Panc1 (cell line): ENCODE data around the gene GP2. TPM values are rescaled to one million over a fixed set of nuclear protein-coding genes. Genes with fewer than 3 reads are reported as not detected.

Experiments
- ATAC-seq: fragments of 200-7000 bp; cut with Tn5 transposase; 2 replicates; pipeline ENCODE4 v1.9.1; 2020; ENCODE audit warnings: mild to moderate bottlenecking, moderate library complexity
- BruUV-seq: library from RNA; stranded (reverse); fragments of 400-500 nt; replicated peaks from 2 replicates; lab custom pipeline; 2021; lab: Mats Ljungman, UMichigan
- CTCF ChIA-PET: fragments of 300-600 bp; sonication (Branson Sonifier 250); formaldehyde crosslinking; loops from one replicate; lab custom pipeline; 2022; ENCODE audit warnings: antibody characterized with exemption; lab: Charles Lee
- POLR2A ChIA-PET: fragments of 300-600 bp; sonication (Branson Sonifier 250); formaldehyde crosslinking; loops from one replicate; lab custom pipeline; 2022; ENCODE audit warnings: antibody characterized with exemption; lab: Charles Lee
- DNase-seq: peaks from one replicate; pipeline ENCODE4 v3.0.0-alpha.2; 2010; ENCODE audit warnings: low read depth, low spot score
- H3K27ac ChIP-seq: 2 replicates; pipeline ENCODE4 v1.5.1; 2011; ENCODE audit warnings: mild to moderate bottlenecking, low read length, inconsistent platforms
- H3K27me3 ChIP-seq: fragments of 200-500 bp; sonication (Bioruptor generic); 2 replicates; pipeline ENCODE4 v1.6.0; 2014; ENCODE audit warnings: low read length, inconsistent platforms; ENCODE audit not compliant: control insufficient read depth, insufficient read depth
- H3K36me3 ChIP-seq: fragments of 200-500 bp; sonication (Bioruptor generic); 2 replicates; pipeline ENCODE4 v1.5.1; 2014; ENCODE audit warnings: inconsistent platforms, mild to moderate bottlenecking, low read length, moderate library complexity; ENCODE audit not compliant: control insufficient read depth, insufficient read depth
- H3K4me1 ChIP-seq: 2 replicates; pipeline ENCODE4 v1.5.1; 2011; ENCODE audit warnings: inconsistent platforms, mild to moderate bottlenecking, low read length, moderate library complexity; ENCODE audit not compliant: control insufficient read depth, insufficient read depth
- H3K4me3 ChIP-seq, 2 experiments: 2 replicates each; pipeline ENCODE4 v1.5.1; 2011 to 2012; ENCODE audit warnings: low read depth in 2 of 2, low read length in 2 of 2, mild to moderate bottlenecking in 2 of 2, inconsistent platforms in 1 of 2, moderate library complexity in 1 of 2
- H3K9me3 ChIP-seq: fragments of 200-500 bp; sonication (Bioruptor generic); 2 replicates; pipeline ENCODE4 v1.5.1; 2014; ENCODE audit warnings: low read depth, mild to moderate bottlenecking, inconsistent platforms, low read length, moderate library complexity; ENCODE audit not compliant: control insufficient read depth, insufficient read depth
- CTCF ChIP-seq: fragments of 450-650 bp; IDR thresholded peaks from 2 replicates; pipeline ENCODE4 v1.5.1; 2017; ENCODE audit warnings: mild to moderate bottlenecking
- POLR2AphosphoS5 ChIP-seq: IDR thresholded peaks from 2 replicates; pipeline ENCODE4 v1.6.1; 2012; ENCODE audit warnings: mild to moderate bottlenecking, low read depth, low read length, moderate library complexity
- REST ChIP-seq, 2 experiments: IDR thresholded peaks; 2 replicates each; pipeline ENCODE4 v1.6.1; 2011 to 2012; ENCODE audit warnings: low read depth in 2 of 2, control low read depth in 1 of 2, low read length in 1 of 2, mild to moderate bottlenecking in 1 of 2, moderate library complexity in 1 of 2; ENCODE audit not compliant: insufficient read depth in 1 of 2
- SIN3A ChIP-seq: IDR thresholded peaks from 2 replicates; pipeline ENCODE4 v1.6.1; 2012; ENCODE audit warnings: low read depth, mild to moderate bottlenecking, low read length, moderate library complexity, borderline replicate concordance; ENCODE audit not compliant: insufficient read depth
- TCF7L2 ChIP-seq: IDR thresholded peaks from 2 replicates; pipeline ENCODE4 v1.6.1; 2011; ENCODE audit warnings: mild to moderate bottlenecking, low read depth, low read length, inconsistent platforms
- in situ Hi-C: cut with HindIII; loops from 2 replicates; pipeline ENCODE4 v1.10.0; 2016; ENCODE audit warnings: low sequenced_read_pairs, low pct_unique_long_range_greater_than_20kb
- intact Hi-C: fragments of 100-400 bp; cut with micrococcal nuclease; formaldehyde crosslinking; loops from one replicate; pipeline ENCODE4 v1.10.0; 2022; ENCODE audit not compliant: unreplicated experiment
- total RNA-seq: library from RNA; stranded (reverse); gene quantifications from one replicate; pipeline ENCODE4 v1.2.1, GENCODE V29; 2021; ENCODE audit not compliant: unreplicated experiment

The GP2 gene
- total RNA-seq, 1 experiment from 2014 or later, result 5.8 TPM

- in situ Hi-C loops (no loop called here), intact Hi-C loops (no loop called here)
- no peak overlapping the region for H3K27ac ChIP-seq
- H3K36me3 ChIP-seq, result no peaks in the 10 kb centered on the region
- no peak for TF ChIP-seq TCF7L2
- no peak for TF ChIP-seq CTCF
- no peak for TF ChIP-seq POLR2AphosphoS5
- no peak for TF ChIP-seq SIN3A
- no peak for TF ChIP-seq REST (IDR thresholded peaks at IDR 0.05; ENCODE audit: insufficient read depth in 1 of 2, low read depth in 2 of 2, low read length in 1 of 2)
- no peaks in the 10 kb centered on the region for H3K4me1 ChIP-seq
- no peak for ATAC-seq
- no TSS peak for BruUV-seq
- H3K9me3 ChIP-seq, result no peaks in the 10 kb centered on the region
- CTCF ChIA-PET, result interaction anchor here (0.5 kb wide), 1 partner anchor 626 kb away, joined by 6 read pairs; no protein-coding TSS in a partner anchor
- H3K27me3 ChIP-seq, result peaks cover 17% of the 10 kb centered on the region
- H3K4me3 ChIP-seq, result no peak overlapping the region
- DNase-seq, result no peak
- POLR2A ChIA-PET, result no interaction called here
Observed at GRCh38 chr16:20336955-20337354, 9.6 kb upstream of the GP2 start.

GRCh38 chr16:20334396-20334795 is 7.1 kb upstream of the GP2 start:
- ChIA-PET CTCF (interaction anchor here (0.6 kb wide), 1 partner anchor 655 kb away, joined by 10 read pairs; no protein-coding TSS in a partner anchor), POLR2A (no interaction called here)
- H3K27me3 ChIP-seq, result peaks cover 15% of the 10 kb centered on the region
- TF ChIP-seq TCF7L2, result no peak
- TF ChIP-seq CTCF, result no peak
- no peak for TF ChIP-seq SIN3A
- no peak for TF ChIP-seq POLR2AphosphoS5
- TF ChIP-seq REST (IDR thresholded peaks at IDR 0.05; ENCODE audit: insufficient read depth in 1 of 2, low read depth in 2 of 2, low read length in 1 of 2), result no peak
- BruUV-seq, result no TSS peak
- intact Hi-C loops, result no loop called here
- DNase-seq (no peak), ATAC-seq (no peak)
- no peaks in the 10 kb centered on the region for H3K36me3 ChIP-seq
- H3K4me3 ChIP-seq, result no peak overlapping the region
- no peaks in the 10 kb centered on the region for H3K9me3 ChIP-seq
- in situ Hi-C loops, result no loop called here
- no peak overlapping the region for H3K27ac ChIP-seq
- H3K4me1 ChIP-seq, result no peaks in the 10 kb centered on the region
